Lower lobe of right lung (tissue), 2 donors: ENCODE results near the gene CMTM2. TPM values are rescaled to one million over a fixed set of nuclear protein-coding genes. Genes with fewer than 3 reads are reported as not detected.

ENCODE experiments used
- ATAC-seq, 2 donors: fragments of 200-7000 bp; cut with Tn5 transposase; one replicate each; pipeline ENCODE4 v1.9.1; 2020 to 2022; ENCODE audit warnings: mild to moderate bottlenecking in 2 of 2, moderate library complexity in 2 of 2
- DNase-seq: peaks from one replicate; pipeline ENCODE4 v3.0.0-alpha.2; 2020
- H3K27ac ChIP-seq: fragments of 200-600 bp; one replicate; pipeline ENCODE4 v1.8.0; 2022
- H3K27me3 ChIP-seq: fragments of 200-600 bp; one replicate; pipeline ENCODE4 v1.8.0; 2022; ENCODE audit warnings: low read depth
- H3K36me3 ChIP-seq: fragments of 200-600 bp; one replicate; pipeline ENCODE4 v1.8.0; 2022; ENCODE audit warnings: mild to moderate bottlenecking
- H3K4me1 ChIP-seq: fragments of 200-600 bp; one replicate; pipeline ENCODE4 v1.8.0; 2022
- H3K4me3 ChIP-seq: fragments of 200-600 bp; one replicate; pipeline ENCODE4 v1.8.0; 2022; ENCODE audit warnings: mild to moderate bottlenecking
- H3K9me3 ChIP-seq: fragments of 200-600 bp; one replicate; pipeline ENCODE4 v1.8.0; 2022
- CTCF ChIP-seq: fragments of 200-600 bp; IDR thresholded peaks from one replicate; pipeline ENCODE4 v1.8.0; 2022; ENCODE audit warnings: antibody characterized with exemption, mild to moderate bottlenecking
- intact Hi-C: fragments of 100-400 bp; cut with DNase I; formaldehyde crosslinking; loops from one replicate; pipeline ENCODE4 v1.11.0; 2022
- total RNA-seq: library from RNA; stranded (reverse); fragmentation: NEBNext Ultra II Directional; extraction: Animal tissue kit (Norgen Biotek cat#: 25700); gene quantifications from one replicate; pipeline ENCODE4 v1.2.1, GENCODE V29; 2021
- donor health status: DM: no; HTN: yes; CAD: no; lungs with severe emphysema.

CMTM2 gene
- total RNA-seq, 1 donor from 2014 or later, result 4.0 TPM

- DNase-seq (no peak), ATAC-seq (no peak)
- Histone ChIP-seq H3K27me3 (peaks cover 22% of the 10 kb centered on the region), H3K9me3 (no peaks in the 10 kb centered on the region), H3K36me3 (no peaks in the 10 kb centered on the region), H3K27ac (no peak overlapping the region), H3K4me3 (no peak overlapping the region), H3K4me1 (peaks cover 15% of the 10 kb centered on the region)
- intact Hi-C loops, result no loop called here
- TF ChIP-seq CTCF, result no peak
Observed at GRCh38 chr16:66576296-66576695, 3.0 kb upstream of the CMTM2 start.

- peaks cover 22% of the 10 kb centered on the region for H3K4me1 ChIP-seq
- H3K36me3 ChIP-seq, result no peaks in the 10 kb centered on the region
- no peak overlapping the region for H3K27ac ChIP-seq
- intact Hi-C loops, result no loop called here
- no peak overlapping the region for H3K4me3 ChIP-seq
- TF ChIP-seq CTCF, result no peak
- DNase-seq (no peak), ATAC-seq (no peak)
- peaks cover 22% of the 10 kb centered on the region for H3K27me3 ChIP-seq
- no peaks in the 10 kb centered on the region for H3K9me3 ChIP-seq
Observed at GRCh38 chr16:66580605-66581209, 1.4 kb downstream of the CMTM2 start.

GRCh38 chr16:66581246-66581952 lies 2.1 kb downstream of the CMTM2 start:
- H3K4me3 ChIP-seq, result no peak overlapping the region
- no peaks in the 10 kb centered on the region for H3K36me3 ChIP-seq
- no peak overlapping the region for H3K27ac ChIP-seq
- no peaks in the 10 kb centered on the region for H3K9me3 ChIP-seq
- intact Hi-C loops, result no loop called here
- ATAC-seq (no peak), DNase-seq (no peak)
- H3K27me3 ChIP-seq, result peaks cover 22% of the 10 kb centered on the region
- peaks cover 29% of the 10 kb centered on the region for H3K4me1 ChIP-seq
- no peak for TF ChIP-seq CTCF

- TF ChIP-seq CTCF, result no peak
- H3K36me3 ChIP-seq, result no peaks in the 10 kb centered on the region
- ATAC-seq (peak in 1 of 2 donors; percentile 53), DNase-seq (no peak)
- H3K4me3 ChIP-seq, result no peak overlapping the region
- H3K27ac ChIP-seq, result no peak overlapping the region
- intact Hi-C loops, result no loop called here
- H3K27me3 ChIP-seq, result no peaks in the 10 kb centered on the region
- no peaks in the 10 kb centered on the region for H3K9me3 ChIP-seq
- peaks cover 30% of the 10 kb centered on the region for H3K4me1 ChIP-seq
Observed at GRCh38 chr16:66585481-66586239, 6.4 kb downstream of the CMTM2 start.

GRCh38 chr16:66587881-66588600 lies 8.8 kb downstream of the CMTM2 start:
- peak overlapping the region; percentile 20 for H3K4me3 ChIP-seq
- intact Hi-C loops, result no loop called here

More at GRCh38 chr16:66587881-66588600, 8.8 kb downstream of the CMTM2 start:
- DNase-seq, result no peak
- ATAC-seq, result no peak
- H3K27me3 ChIP-seq, result no peaks in the 10 kb centered on the region
- no peaks in the 10 kb centered on the region for H3K36me3 ChIP-seq
- no peaks in the 10 kb centered on the region for H3K9me3 ChIP-seq
- no peak overlapping the region for H3K27ac ChIP-seq
- peaks cover 30% of the 10 kb centered on the region for H3K4me1 ChIP-seq
- no peak for TF ChIP-seq CTCF
